Testis (tissue), 3 donors: ENCODE measurements around the gene IFFO2. TPM values are rescaled to one million over a fixed set of nuclear protein-coding genes. Genes with fewer than 3 reads are reported as not detected.

Experiments
- DNase-seq: peaks from one replicate; pipeline ENCODE4 v3.0.0-alpha.2; 2019
- H3K27ac ChIP-seq, 2 donors: fragments of 200-600 bp; sonication (generic); one replicate each; pipeline ENCODE4 v1.5.1; 2019
- H3K27me3 ChIP-seq: fragments of 200-600 bp; sonication (generic); one replicate; pipeline ENCODE4 v1.5.1; 2019
- H3K36me3 ChIP-seq: fragments of 200-600 bp; sonication (generic); one replicate; pipeline ENCODE4 v1.5.1; 2017; ENCODE audit warnings: low read depth; ENCODE audit errors: missing control alignments
- H3K4me1 ChIP-seq: fragments of 200-600 bp; sonication (generic); one replicate; pipeline ENCODE4 v1.5.1; 2019
- H3K4me3 ChIP-seq, 2 donors: fragments of 200-600 bp; sonication (generic); one replicate each; pipeline ENCODE4 v1.5.1; 2017 to 2019
- H3K9me3 ChIP-seq: fragments of 200-600 bp; sonication (generic); one replicate; pipeline ENCODE4 v1.5.1; 2017
- CTCF ChIP-seq, 3 experiments: fragments of 450-650 bp in 2 of 3; fragments of 200-600 bp in 1 of 3; sonication (generic) in 1 of 3; IDR thresholded peaks; one replicate each; pipeline ENCODE4 v1.5.1; 2016 to 2019; ENCODE audit warnings: antibody characterized with exemption in 3 of 3, mild to moderate bottlenecking in 2 of 3, moderate library complexity in 1 of 3
- POLR2A ChIP-seq: fragments of 450-650 bp; IDR thresholded peaks from one replicate; pipeline ENCODE4 v1.6.1; 2017; ENCODE audit warnings: antibody characterized with exemption, mild to moderate bottlenecking, moderate library complexity
- WGBS, 2 donors: methylation state at CpG; one replicate each; pipeline ENCODE4 v1.1.5; 2018; 5-methylcytosine and 5-hydroxymethylcytosine counted together
- intact Hi-C: fragments of 100-400 bp; cut with DNase I; formaldehyde crosslinking; loops from one replicate; pipeline ENCODE4 v1.15.1; 2023; ENCODE audit warnings: low total_unique reads
- polyA plus RNA-seq: library from polyadenylated mRNA; stranded (reverse); fragments of 350-450 nt; fragmentation: Illumina TruSeq; extraction: RNeasy Lipid Tissue Mini Kit (QIAGEN cat#74804); gene quantifications from one replicate; pipeline ENCODE4 v1.2.3, GENCODE V29; 2014; ENCODE audit warnings: low read depth, low replicate concordance; ENCODE audit not compliant: insufficient read depth
- total RNA-seq, 2 donors: library from RNA; depleted of rRNA; stranded (reverse); fragments of >200 nt; gene quantifications; one replicate each; pipeline ENCODE4 v1.2.3, GENCODE V29; 2016

IFFO2 gene
- total and polyA plus RNA-seq, 3 donors from 2014 or later: 5.0 to 8.5 (median 5.6) TPM

- TF ChIP-seq POLR2A (no peak), CTCF (IDR thresholded peaks at IDR 0.05) (no peak)
- 61 to 75% methylated on average over 7 of the region's 7 CpGs for WGBS, 2 donors
- DNase-seq: no peak
- no peaks in the 10 kb centered on the region for H3K27me3 ChIP-seq
- intact Hi-C loops: no loop called here
- H3K27ac ChIP-seq: no peak overlapping the region
- no peaks in the 10 kb centered on the region for H3K36me3 ChIP-seq
- no peaks in the 10 kb centered on the region for H3K4me1 ChIP-seq
- no peak overlapping the region for H3K4me3 ChIP-seq
- H3K9me3 ChIP-seq: no peaks in the 10 kb centered on the region
Observed at GRCh38 chr1:18974606-18975005, 18.1 kb upstream of the IFFO2 start.

DNA sequence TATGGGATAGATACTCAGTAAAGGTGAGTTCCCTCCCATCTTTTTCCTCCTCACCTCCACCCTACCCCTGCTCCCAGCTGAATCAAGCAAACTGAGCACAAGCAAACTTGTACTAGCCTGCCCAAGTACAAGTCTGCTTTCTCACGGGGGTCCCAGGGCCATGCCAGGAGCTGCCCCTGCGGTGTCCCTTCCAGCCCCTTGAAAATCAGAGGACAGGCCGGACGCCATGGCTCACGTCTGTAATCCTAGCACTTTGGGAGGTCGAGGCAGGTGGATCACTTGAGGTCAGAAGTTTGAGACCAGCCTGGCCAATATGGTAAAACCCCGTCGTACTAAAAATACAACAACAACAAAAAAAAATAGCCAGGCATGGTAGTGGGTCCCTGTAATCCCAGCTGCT, 17.5 kb upstream of the IFFO2 start:
- Histone ChIP-seq H3K27me3 (no peaks in the 10 kb centered on the region), H3K4me1 (no peaks in the 10 kb centered on the region), H3K27ac (no peak overlapping the region), H3K36me3 (no peaks in the 10 kb centered on the region), H3K9me3 (no peaks in the 10 kb centered on the region), H3K4me3 (no peak overlapping the region)
- 81 to 91% methylated on average over 7 to 8 of the region's 8 CpGs for WGBS, 2 donors
- intact Hi-C loops: no loop called here
- DNase-seq: no peak
- TF ChIP-seq POLR2A (no peak), CTCF (IDR thresholded peaks at IDR 0.05) (no peak)

DNA sequence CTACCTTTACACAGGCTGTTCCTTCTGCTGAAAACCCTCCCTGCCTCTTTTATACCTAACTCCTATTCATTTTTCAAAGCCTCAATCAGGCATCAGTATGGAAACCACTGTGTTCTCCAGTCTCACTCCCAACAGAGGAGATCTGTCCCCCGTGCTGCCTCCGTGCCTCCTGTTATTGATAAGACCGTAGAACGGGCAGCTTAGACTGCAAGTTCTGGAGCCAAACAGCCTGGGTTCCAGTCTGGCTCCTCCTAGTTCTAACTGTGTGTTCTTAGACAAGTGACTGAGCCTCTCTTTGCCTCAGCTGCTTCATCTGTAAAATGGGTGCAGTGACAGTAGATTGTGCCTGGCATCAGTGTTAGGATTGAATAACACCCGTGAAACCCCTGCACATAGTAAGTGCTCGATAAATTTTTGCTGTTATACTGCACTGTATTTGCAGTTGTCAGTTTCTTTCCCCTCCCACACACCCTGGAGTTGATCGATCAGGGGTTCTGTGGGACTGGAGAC, 17.0 kb upstream of the IFFO2 start:
- intact Hi-C loops: no loop called here
- no peak overlapping the region for H3K27ac ChIP-seq
- 64 to 75% methylated on average over 5 to 7 of the region's 7 CpGs for WGBS, 2 donors

DNA sequence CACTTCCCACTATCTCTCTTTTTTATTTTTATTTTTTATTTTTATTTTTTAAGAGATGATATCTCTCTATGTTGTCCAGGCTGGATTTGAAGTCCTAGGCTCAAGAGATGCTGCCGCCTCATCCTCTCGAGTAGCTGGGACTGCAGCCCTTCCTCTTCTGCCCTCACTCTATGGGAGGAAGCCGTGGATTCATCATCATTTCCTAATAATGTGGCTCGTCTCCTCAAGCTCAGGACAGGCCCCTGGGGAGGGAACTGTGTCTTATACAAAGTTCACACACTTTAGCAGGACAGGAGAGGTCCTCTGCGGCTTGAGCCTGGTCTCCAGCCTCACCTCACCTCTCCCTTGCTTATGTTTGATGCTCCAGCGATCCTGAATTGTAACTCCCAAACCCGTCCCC, 16.5 kb upstream of the IFFO2 start:
- H3K27ac ChIP-seq: no peak overlapping the region
- H3K27me3 ChIP-seq: no peaks in the 10 kb centered on the region
- no peaks in the 10 kb centered on the region for H3K9me3 ChIP-seq
- TF ChIP-seq CTCF (IDR thresholded peaks at IDR 0.05) (no peak), POLR2A (no peak)
- intact Hi-C loops: no loop called here
- no peak for DNase-seq
- H3K4me3 ChIP-seq: no peak overlapping the region
- no peaks in the 10 kb centered on the region for H3K4me1 ChIP-seq
- WGBS, 2 donors: 67 to 80% methylated on average over 7 of the region's 7 CpGs
- no peaks in the 10 kb centered on the region for H3K36me3 ChIP-seq

More for the DNA sequence above, 17.0 kb upstream of the IFFO2 start:
- no peak for DNase-seq
- Histone ChIP-seq H3K4me1 (no peaks in the 10 kb centered on the region), H3K4me3 (no peak overlapping the region), H3K27me3 (no peaks in the 10 kb centered on the region), H3K9me3 (no peaks in the 10 kb centered on the region), H3K36me3 (no peaks in the 10 kb centered on the region)
- TF ChIP-seq CTCF (IDR thresholded peaks at IDR 0.05) (no peak), POLR2A (no peak)

DNA sequence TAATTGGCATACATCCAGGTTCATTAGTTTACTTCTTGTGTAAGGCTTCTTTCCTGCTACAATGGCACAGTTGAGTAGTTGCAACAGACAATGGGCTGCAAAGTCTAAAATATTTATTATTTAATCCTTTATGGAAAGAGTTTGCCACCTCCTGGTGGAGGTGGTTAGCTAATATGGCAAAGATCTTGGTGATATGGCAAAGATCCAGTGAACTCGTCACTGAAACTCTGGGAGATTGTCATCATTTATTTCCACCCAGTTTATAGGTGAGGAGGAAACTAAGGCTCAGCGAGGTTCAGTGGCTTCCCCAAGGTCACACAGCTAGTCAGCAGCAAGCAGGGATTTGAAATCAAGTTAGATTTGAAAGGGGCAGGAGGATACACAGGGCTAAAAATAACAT, 16.1 kb upstream of the IFFO2 start:
- TF ChIP-seq POLR2A (no peak), CTCF (IDR thresholded peaks at IDR 0.05) (no peak)
- Histone ChIP-seq H3K4me1 (no peaks in the 10 kb centered on the region), H3K27ac (no peak overlapping the region), H3K4me3 (no peak overlapping the region), H3K36me3 (no peaks in the 10 kb centered on the region), H3K9me3 (no peaks in the 10 kb centered on the region), H3K27me3 (no peaks in the 10 kb centered on the region)
- WGBS, 2 donors: 43 to 47% methylated on average over 2 of the region's 2 CpGs
- no peak for DNase-seq
- intact Hi-C loops: no loop called here
